HEK293T (cell line): ENCODE measurements around the gene SORT1.

Experiments
- FOXA1 ChIP-seq: fragments of 450-650 bp; IDR thresholded peaks from 2 replicates; pipeline ENCODE4 v1.6.1; 2016; ENCODE audit warnings: mild to moderate bottlenecking
- FOXK2 ChIP-seq: fragments of 450-650 bp; IDR thresholded peaks from 2 replicates; pipeline ENCODE4 v1.6.1; 2016; ENCODE audit warnings: mild to moderate bottlenecking
- SP1 ChIP-seq: fragments of 450-650 bp; IDR thresholded peaks from 2 replicates; pipeline ENCODE4 v1.6.1; 2017
- SUZ12 ChIP-seq: fragments of 450-650 bp; IDR thresholded peaks from 2 replicates; pipeline ENCODE4 v1.6.1; 2016; ENCODE audit warnings: mild to moderate bottlenecking

DNA sequence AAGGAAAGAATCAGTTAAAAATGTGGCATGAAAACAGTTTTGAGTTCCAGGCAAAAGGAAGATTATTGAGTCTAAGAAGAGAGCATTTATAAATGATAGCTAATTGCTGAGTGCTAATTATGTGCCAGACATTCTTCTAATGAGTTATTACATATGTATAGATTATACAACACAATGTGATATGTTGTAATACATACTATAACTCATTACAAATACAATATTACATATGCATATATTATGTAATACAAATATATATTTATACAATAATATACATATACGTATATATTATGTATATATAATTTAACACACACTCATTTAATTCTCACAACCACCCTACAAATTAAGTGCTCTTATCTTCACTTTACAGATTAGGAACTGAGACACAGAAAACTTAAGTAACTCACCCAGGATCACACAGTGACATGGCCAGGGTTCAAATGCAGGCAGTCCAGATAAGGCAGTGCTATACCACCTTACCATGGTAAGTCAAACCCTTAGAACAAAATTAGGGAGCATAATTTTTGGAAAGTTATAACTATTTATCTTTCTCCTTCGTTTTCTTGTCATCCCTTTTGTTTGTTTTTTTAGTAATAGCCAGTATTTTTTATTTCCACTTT, 4.0 kb downstream of the SORT1 start:
- no peak for TF ChIP-seq SUZ12
- no peak for TF ChIP-seq SP1
- TF ChIP-seq FOXA1: no peak
- TF ChIP-seq FOXK2: no peak
